Karpas-422 (cell line): ENCODE measurements around the gene CTLA4. TPM values are rescaled to one million over a fixed set of nuclear protein-coding genes. Genes with fewer than 3 reads are reported as not detected.

Experiments
- DNase-seq: peaks from one replicate; pipeline ENCODE4 v3.0.0-alpha.2; 2015
- H2AFZ ChIP-seq: fragments of 200-600 bp; sonication (generic); 2 replicates; pipeline ENCODE4 v1.6.1; 2014; ENCODE audit warnings: antibody characterized with exemption, low read length, mixed read lengths
- H3K27ac ChIP-seq: fragments of 200-600 bp; sonication (generic); 2 replicates; pipeline ENCODE4 v1.5.1; 2014; ENCODE audit warnings: mild to moderate bottlenecking, low read length, moderate library complexity
- H3K27me3 ChIP-seq: fragments of 200-600 bp; sonication (generic); 2 replicates; pipeline ENCODE4 v1.6.1; 2014; ENCODE audit warnings: low read length, mixed read lengths
- H3K36me3 ChIP-seq: fragments of 200-600 bp; sonication (generic); 2 replicates; pipeline ENCODE4 v1.6.1; 2014; ENCODE audit warnings: low read length, mixed read lengths; ENCODE audit not compliant: insufficient read depth
- H3K4me1 ChIP-seq: fragments of 200-600 bp; sonication (generic); 2 replicates; pipeline ENCODE4 v1.6.1; 2014; ENCODE audit warnings: mild to moderate bottlenecking, low read length, mixed read lengths
- H3K4me2 ChIP-seq: fragments of 200-600 bp; sonication (generic); 2 replicates; pipeline ENCODE4 v1.6.1; 2014; ENCODE audit warnings: low read length, low read depth, mild to moderate bottlenecking; ENCODE audit not compliant: poor library complexity, severe bottlenecking
- H3K4me3 ChIP-seq: fragments of 200-600 bp; sonication (generic); 2 replicates; pipeline ENCODE4 v1.5.1; 2014; ENCODE audit warnings: mild to moderate bottlenecking, antibody characterized with exemption, low read length, mixed read lengths
- H3K79me2 ChIP-seq: fragments of 200-600 bp; sonication (generic); 2 replicates; pipeline ENCODE4 v1.6.1; 2014; ENCODE audit warnings: mild to moderate bottlenecking, low read length, mixed read lengths
- H3K9ac ChIP-seq: fragments of 200-600 bp; sonication (generic); 2 replicates; pipeline ENCODE4 v1.6.0; 2014; ENCODE audit warnings: low read length
- H3K9me2 ChIP-seq: fragments of 200-600 bp; sonication (generic), shearing (Covaris generic); replicated peaks from 2 replicates; pipeline ENCODE4 v1.6.0; 2014; ENCODE audit warnings: mild to moderate bottlenecking, low read length, moderate library complexity; ENCODE audit not compliant: insufficient read depth
- H3K9me3 ChIP-seq: fragments of 300-700, 200-600 bp; sonication (generic); 2 replicates; pipeline ENCODE4 v1.6.1; 2014; ENCODE audit warnings: low read length, mixed read lengths
- H4K20me1 ChIP-seq: fragments of 200-600 bp; sonication (generic); 2 replicates; pipeline ENCODE4 v1.6.1; 2014; ENCODE audit warnings: mild to moderate bottlenecking, antibody characterized with exemption, low read length, low read depth; ENCODE audit not compliant: insufficient read depth
- total RNA-seq: library from RNA; depleted of rRNA; stranded (reverse); fragments of >200 nt; shearing (Covaris generic); gene quantifications from 2 replicates; pipeline ENCODE4 v1.2.3, GENCODE V29; 2014; ENCODE audit warnings: low replicate concordance

Gene CTLA4
- total RNA-seq, 1 experiment from 2014 or later: not detected

GRCh38 chr2:203897544-203897943 lies 30.0 kb downstream of the CTLA4 start:
- DNase-seq: peak; percentile 77
- Histone ChIP-seq H3K27me3 (no peaks in the 10 kb centered on the region), H3K27ac (no peak overlapping the region), H3K4me2 (peak overlapping the region; percentile 39), H3K79me2 (no peaks in the 10 kb centered on the region), H3K9ac (no peak overlapping the region), H2AFZ (no peak overlapping the region), H4K20me1 (no peaks in the 10 kb centered on the region), H3K4me1 (peaks cover 17% of the 10 kb centered on the region), H3K36me3 (no peaks in the 10 kb centered on the region), H3K9me3 (peaks cover 11% of the 10 kb centered on the region), H3K9me2 (no peaks in the 10 kb centered on the region), H3K4me3 (no peak overlapping the region)

GRCh38 chr2:203898657-203899056 lies 31.1 kb downstream of the CTLA4 start:
- no peak overlapping the region for H3K9ac ChIP-seq
- no peaks in the 10 kb centered on the region for H4K20me1 ChIP-seq
- no peaks in the 10 kb centered on the region for H3K9me2 ChIP-seq
- no peak overlapping the region for H3K4me2 ChIP-seq
- no peak for DNase-seq
- peaks cover 17% of the 10 kb centered on the region for H3K4me1 ChIP-seq
- H3K36me3 ChIP-seq: no peaks in the 10 kb centered on the region
- no peak overlapping the region for H3K4me3 ChIP-seq
- H3K27me3 ChIP-seq: no peaks in the 10 kb centered on the region
- peaks cover 12% of the 10 kb centered on the region for H3K9me3 ChIP-seq
- no peak overlapping the region for H3K27ac ChIP-seq
- H2AFZ ChIP-seq: no peak overlapping the region
- no peaks in the 10 kb centered on the region for H3K79me2 ChIP-seq

- H3K4me1 ChIP-seq: peaks cover 17% of the 10 kb centered on the region
- no peak overlapping the region for H3K4me3 ChIP-seq
- H2AFZ ChIP-seq: no peak overlapping the region
- no peak overlapping the region for H3K9ac ChIP-seq
- H4K20me1 ChIP-seq: no peaks in the 10 kb centered on the region
- H3K4me2 ChIP-seq: no peak overlapping the region
- H3K9me3 ChIP-seq: peaks cover 12% of the 10 kb centered on the region
- H3K36me3 ChIP-seq: no peaks in the 10 kb centered on the region
- no peak for DNase-seq
- H3K27me3 ChIP-seq: no peaks in the 10 kb centered on the region
- no peaks in the 10 kb centered on the region for H3K79me2 ChIP-seq
- no peak overlapping the region for H3K27ac ChIP-seq
- no peaks in the 10 kb centered on the region for H3K9me2 ChIP-seq
Observed at GRCh38 chr2:203900253-203900652, 32.7 kb downstream of the CTLA4 start.

- no peak overlapping the region for H3K4me3 ChIP-seq
- H3K4me1 ChIP-seq: no peaks in the 10 kb centered on the region
- H4K20me1 ChIP-seq: no peaks in the 10 kb centered on the region
- H2AFZ ChIP-seq: no peak overlapping the region
- H3K4me2 ChIP-seq: no peak overlapping the region
- H3K27me3 ChIP-seq: no peaks in the 10 kb centered on the region
- no peak for DNase-seq
- no peaks in the 10 kb centered on the region for H3K36me3 ChIP-seq
- H3K79me2 ChIP-seq: no peaks in the 10 kb centered on the region
- H3K9ac ChIP-seq: no peak overlapping the region
- no peak overlapping the region for H3K27ac ChIP-seq
- no peaks in the 10 kb centered on the region for H3K9me2 ChIP-seq
- peaks cover 12% of the 10 kb centered on the region for H3K9me3 ChIP-seq
Observed at GRCh38 chr2:203904022-203904421, 36.5 kb downstream of the CTLA4 start.

GRCh38 chr2:203905656-203906055 lies 38.1 kb downstream of the CTLA4 start:
- H3K79me2 ChIP-seq: no peaks in the 10 kb centered on the region
- no peaks in the 10 kb centered on the region for H3K4me1 ChIP-seq
- no peaks in the 10 kb centered on the region for H3K9me2 ChIP-seq
- H3K4me2 ChIP-seq: no peak overlapping the region
- no peak overlapping the region for H3K4me3 ChIP-seq
- no peak for DNase-seq
- no peaks in the 10 kb centered on the region for H4K20me1 ChIP-seq
- no peaks in the 10 kb centered on the region for H3K36me3 ChIP-seq
- no peak overlapping the region for H3K9ac ChIP-seq
- H3K27me3 ChIP-seq: no peaks in the 10 kb centered on the region
- H2AFZ ChIP-seq: no peak overlapping the region
- no peak overlapping the region for H3K27ac ChIP-seq
- peaks cover 12% of the 10 kb centered on the region for H3K9me3 ChIP-seq

GRCh38 chr2:203908066-203908796 lies 40.7 kb downstream of the CTLA4 start:
- Histone ChIP-seq H2AFZ (no peak overlapping the region), H4K20me1 (no peaks in the 10 kb centered on the region), H3K9me3 (no peaks in the 10 kb centered on the region), H3K9ac (no peak overlapping the region), H3K27ac (no peak overlapping the region), H3K4me2 (no peak overlapping the region), H3K4me1 (no peaks in the 10 kb centered on the region), H3K36me3 (no peaks in the 10 kb centered on the region), H3K4me3 (no peak overlapping the region), H3K9me2 (no peaks in the 10 kb centered on the region), H3K27me3 (no peaks in the 10 kb centered on the region), H3K79me2 (no peaks in the 10 kb centered on the region)
- DNase-seq: no peak

- Histone ChIP-seq H3K9ac (no peak overlapping the region), H3K4me2 (no peak overlapping the region), H3K27ac (no peak overlapping the region), H2AFZ (no peak overlapping the region), H3K9me3 (no peaks in the 10 kb centered on the region), H3K9me2 (no peaks in the 10 kb centered on the region), H4K20me1 (no peaks in the 10 kb centered on the region), H3K36me3 (no peaks in the 10 kb centered on the region), H3K4me1 (no peaks in the 10 kb centered on the region), H3K4me3 (no peak overlapping the region), H3K27me3 (no peaks in the 10 kb centered on the region), H3K79me2 (no peaks in the 10 kb centered on the region)
- DNase-seq: no peak
Observed at GRCh38 chr2:203908797-203909185, 41.2 kb downstream of the CTLA4 start.

GRCh38 chr2:203909261-203909967 lies 41.8 kb downstream of the CTLA4 start:
- H3K4me1 ChIP-seq: no peaks in the 10 kb centered on the region
- no peak overlapping the region for H3K9ac ChIP-seq
- H4K20me1 ChIP-seq: no peaks in the 10 kb centered on the region
- H2AFZ ChIP-seq: no peak overlapping the region
- no peaks in the 10 kb centered on the region for H3K36me3 ChIP-seq
- no peak overlapping the region for H3K4me3 ChIP-seq
- H3K4me2 ChIP-seq: no peak overlapping the region
- no peaks in the 10 kb centered on the region for H3K79me2 ChIP-seq
- H3K9me2 ChIP-seq: no peaks in the 10 kb centered on the region
- H3K9me3 ChIP-seq: no peaks in the 10 kb centered on the region
- DNase-seq: peak; percentile 49
- no peaks in the 10 kb centered on the region for H3K27me3 ChIP-seq
- no peak overlapping the region for H3K27ac ChIP-seq
